K562 (cell line): Measurements from ENCODE around the gene FHIT. TPM values are rescaled to one million over a fixed set of nuclear protein-coding genes. Genes with fewer than 3 reads are reported as not detected.

Source experiments
- ATAC-seq: fragments of 200-7000 bp; cut with Tn5 transposase; 3 replicates; pipeline ENCODE4 v1.9.1; 2020; ENCODE audit warnings: moderate library complexity
- BruUV-seq: library from RNA; stranded (reverse); fragments of 400-500 nt; replicated peaks from 2 replicates; lab custom pipeline; 2021; lab: Mats Ljungman, UMichigan
- CTCF ChIA-PET: fragments of 300-600 bp; formaldehyde crosslinking; extraction: SDS; loops from one replicate; lab custom pipeline; 2021; ENCODE audit warnings: low intra/inter-chr PET ratio; lab: Yijun Ruan, JAX
- POLR2A ChIA-PET: fragments of 300-600, 350-650 bp; sonication (Branson Sonifier 250); formaldehyde crosslinking; extraction: SDS; loops from one replicate; lab custom pipeline; 2021; ENCODE audit warnings: antibody characterized with exemption, inconsistent platforms; lab: Yijun Ruan, JAX
- DNase-seq, 4 experiments: peaks; one replicate each; pipeline versions ENCODE4 v3.0.0 to v3.0.0-alpha.2; 2011 to 2018; ENCODE audit warnings: low spot score in 3 of 4, mixed read lengths in 3 of 4; ENCODE audit errors: extremely low read depth in 1 of 4
- FAIRE-seq: peaks from 2 replicates; lab custom pipeline; 2011; peaks lifted over from hg19 to GRCh38; lab: Jason Lieb, UNC
- H2AFZ ChIP-seq: 2 replicates; pipeline ENCODE4 v1.6.0; 2011; ENCODE audit warnings: low read depth, low read length, control low read depth, inconsistent platforms
- H3K27ac ChIP-seq: fragments of 200-600 bp; 3 replicates; pipeline ENCODE4 v1.8.0; 2011; ENCODE audit warnings: low read depth, mild to moderate bottlenecking, control low read depth, inconsistent platforms, low read length, moderate library complexity, mixed read lengths; ENCODE audit errors: extremely low read depth
- H3K27me3 ChIP-seq, 2 experiments: fragments of 300-600 bp in 1 of 2; 2 replicates in 1 of 2; 3 replicates in 1 of 2; pipeline versions ENCODE4 v1.6.0 to v1.8.0; 2011; ENCODE audit warnings: inconsistent platforms in 2 of 2, low read length in 2 of 2, mild to moderate bottlenecking in 1 of 2, mixed read lengths in 1 of 2, moderate library complexity in 1 of 2; ENCODE audit not compliant: control insufficient read depth in 2 of 2, insufficient read depth in 2 of 2
- H3K36me3 ChIP-seq: fragments of 300-600 bp; 3 replicates; pipeline ENCODE4 v1.8.0; 2011; ENCODE audit warnings: mild to moderate bottlenecking, low read length, inconsistent platforms; ENCODE audit not compliant: control insufficient read depth, insufficient read depth
- H3K4me1 ChIP-seq, 2 experiments: fragments of 200-600 bp in 1 of 2; replicated peaks in 1 of 2; 2 replicates in 1 of 2; 3 replicates in 1 of 2; pipeline versions ENCODE4 v1.5.1 to v1.8.0; 2011; ENCODE audit warnings: inconsistent platforms in 2 of 2, low read length in 2 of 2, mild to moderate bottlenecking in 1 of 2, mixed read lengths in 1 of 2, moderate library complexity in 1 of 2; ENCODE audit not compliant: control insufficient read depth in 2 of 2, insufficient read depth in 2 of 2
- H3K4me2 ChIP-seq: 2 replicates; pipeline ENCODE4 v1.6.1; 2011; ENCODE audit warnings: low read length, control low read depth, inconsistent platforms, mixed read lengths; ENCODE audit not compliant: insufficient read depth
- H3K4me3 ChIP-seq: fragments of 200-600 bp; sonication (generic), shearing (Covaris generic); 2 replicates; pipeline ENCODE4 v1.5.1; 2016; ENCODE audit warnings: control low read depth, inconsistent platforms
- H3K79me2 ChIP-seq: fragments of 200-600 bp; 3 replicates; pipeline ENCODE4 v1.8.0; 2011; ENCODE audit warnings: low read length, inconsistent platforms; ENCODE audit not compliant: control insufficient read depth, insufficient read depth
- H3K9ac ChIP-seq, 2 experiments: 2 replicates each; pipeline versions ENCODE4 v1.6.0 to v1.6.1; 2011; ENCODE audit warnings: low read depth in 2 of 2, low read length in 2 of 2, control low read depth in 1 of 2, inconsistent platforms in 1 of 2, mild to moderate bottlenecking in 1 of 2, mixed read lengths in 1 of 2; ENCODE audit not compliant: insufficient read depth in 1 of 2
- H3K9me1 ChIP-seq: one replicate; pipeline ENCODE4 v1.6.0; 2011; ENCODE audit warnings: inconsistent platforms, mild to moderate bottlenecking, low read length, moderate library complexity; ENCODE audit not compliant: control insufficient read depth, insufficient read depth
- H3K9me3 ChIP-seq: replicated peaks from 2 replicates; pipeline ENCODE4 v1.5.1; 2011; ENCODE audit warnings: low read depth, low read length, inconsistent platforms; ENCODE audit not compliant: control insufficient read depth, insufficient read depth
- H4K20me1 ChIP-seq: replicated peaks from 2 replicates; pipeline ENCODE4 v1.6.1; 2011; ENCODE audit warnings: low read length, inconsistent platforms, mixed read lengths; ENCODE audit not compliant: control insufficient read depth, insufficient read depth
- BACH1 ChIP-seq: fragments of 200-800 bp; sonication (Bioruptor generic); IDR thresholded peaks from 2 replicates; pipeline ENCODE4 v1.6.1; 2016; ENCODE audit warnings: missing genetic modification characterization, missing compliant biosample characterization
- CBFB ChIP-seq: sonication (generic); formaldehyde crosslinking; IDR thresholded peaks from 2 replicates; pipeline ENCODE4 v1.4.0; 2020; ENCODE audit warnings: mild to moderate bottlenecking, missing genetic modification reagents
- KLF13 ChIP-seq: fragments of 450-650 bp; IDR thresholded peaks from 2 replicates; pipeline ENCODE4 v1.6.1; 2016; ENCODE audit warnings: missing genetic modification characterization, low read depth, mild to moderate bottlenecking, missing compliant biosample characterization, moderate library complexity, borderline replicate concordance
- MEF2D ChIP-seq: conservative IDR thresholded peaks from 2 replicates; pipeline ENCODE4 v1.6.1; 2016; ENCODE audit warnings: low read depth, missing genetic modification characterization, missing compliant biosample characterization
- MTF1 ChIP-seq: fragments of 250-450 bp; sonication (Bioruptor Pico); IDR thresholded peaks from 2 replicates; pipeline ENCODE4 v1.9.0; 2021; ENCODE audit warnings: moderate library complexity, mild to moderate bottlenecking, inconsistent platforms, borderline replicate concordance
- RREB1 ChIP-seq: fragments of 250-450 bp; sonication (Bioruptor Pico); IDR thresholded peaks from 2 replicates; pipeline ENCODE4 v1.4.0; 2020
- SMARCB1 ChIP-seq: IDR thresholded peaks from 2 replicates; pipeline ENCODE4 v1.6.1; 2011; ENCODE audit warnings: improper control_type of control experiment, low read depth; ENCODE audit not compliant: insufficient read length
- SRSF3 ChIP-seq: fragments of 200-400 bp; formaldehyde crosslinking; IDR thresholded peaks from 2 replicates; pipeline ENCODE4 v1.6.1; 2016; ENCODE audit warnings: mild to moderate bottlenecking, low read length, moderate library complexity; ENCODE audit not compliant: insufficient read depth
- SUPT5H ChIP-seq: fragments of 450-650 bp; IDR thresholded peaks from 2 replicates; pipeline ENCODE4 v1.6.1; 2016
- TAL1 ChIP-seq: fragments of 450-650 bp; IDR thresholded peaks from 2 replicates; pipeline ENCODE4 v1.6.1; 2016; ENCODE audit warnings: mild to moderate bottlenecking
- WHSC1 ChIP-seq: IDR thresholded peaks from one replicate; pipeline ENCODE4 v1.6.1; 2012; ENCODE audit warnings: low read length, control low read depth, inconsistent platforms
- ZNF133 ChIP-seq: fragments of 250-450 bp; sonication (Bioruptor Pico); IDR thresholded peaks from 2 replicates; pipeline ENCODE4 v1.4.0; 2020; ENCODE audit warnings: mild to moderate bottlenecking
- ZNF282 ChIP-seq: sonication (generic); formaldehyde crosslinking; IDR thresholded peaks from 2 replicates; pipeline ENCODE4 v1.8.1; 2023; ENCODE audit warnings: missing genetic modification reagents
- WGBS: fragments of 100-300 bp; shearing (Covaris generic); methylation state at CpG from one replicate; pipeline ENCODE4 v1.1.6; 2016; ENCODE audit warnings: low coverage, mixed read lengths; ENCODE audit not compliant: insufficient coverage; ENCODE audit errors: missing lambda C conversion rate; 5-methylcytosine and 5-hydroxymethylcytosine counted together
- in situ Hi-C: fragments of 300-500 bp; cut with MboI; formaldehyde crosslinking; loops from 4 replicates; pipeline ENCODE4 v1.15.0; 2018; ENCODE audit warnings: inconsistent platforms, mixed read lengths
- intact Hi-C: fragments of 100-400 bp; cut with micrococcal nuclease; formaldehyde crosslinking; loops from 2 replicates; pipeline ENCODE4 v1.14.2; 2022
- polyA plus RNA-seq, 8 experiments: library from polyadenylated mRNA; depleted of rRNA in 4 of 8; stranded (reverse) in 5 of 8; unstranded in 3 of 8; fragments of >200 nt; fragmentation: Nextera tagmentation in 2 of 8; fragmentation: Illumina TruSeq in 1 of 8; extraction: Ambion mirVana in 2 of 8; extraction: Trizol in 1 of 8; gene quantifications; 2 replicates each; pipeline versions ENCODE4 v1.2.1 to v1.2.3, GENCODE V29; 2011 to 2014; ENCODE audit warnings: inconsistent platforms in 1 of 8, missing spikeins in 1 of 8
- total RNA-seq, 7 experiments: library from RNA; depleted of rRNA in 6 of 7; stranded (reverse); fragments of >200 nt in 6 of 7; fragmentation: Illumina TruSeq in 2 of 7; extraction: Trizol in 2 of 7; gene quantifications; 2 replicates each; pipeline versions ENCODE4 v1.2.1 to v1.2.3, GENCODE V29; 2011 to 2021; ENCODE audit warnings: low replicate concordance in 1 of 7
- TF ChIP-seq, protein P1 (sequence below), 2 experiments: fragments of 450-650 bp in 1 of 2; sonication (generic) in 1 of 2; formaldehyde crosslinking; conservative IDR thresholded peaks; 2 replicates each; pipeline versions ENCODE4 v1.4.0 to v1.8.1; 2020 to 2022; ENCODE audit warnings: mild to moderate bottlenecking in 1 of 2, missing genetic modification reagents in 1 of 2
- TF ChIP-seq, protein P2 (sequence below): fragments of 450-650 bp; formaldehyde crosslinking; IDR thresholded peaks from 2 replicates; pipeline ENCODE4 v1.4.0; 2020; ENCODE audit warnings: mild to moderate bottlenecking, mixed read lengths

FHIT gene
- total and polyA plus RNA-seq, 9 of the 15 experiments (the other 6 are each of a cell fraction or from before 2014, with no cell fraction given), result 1.7 to 9.1 (median 4.3) TPM

GRCh38 chr3:60512506-60512905 lies 738.7 kb downstream of the FHIT start (continued):
- no peak for TF ChIP-seq RREB1 (CRISPR knock-in tag)
- no peak for TF ChIP-seq BACH1 (tag)
- TF ChIP-seq ZNF282, result no peak
- no peak for TF ChIP-seq MTF1 (CRISPR knock-in tag)

DNA sequence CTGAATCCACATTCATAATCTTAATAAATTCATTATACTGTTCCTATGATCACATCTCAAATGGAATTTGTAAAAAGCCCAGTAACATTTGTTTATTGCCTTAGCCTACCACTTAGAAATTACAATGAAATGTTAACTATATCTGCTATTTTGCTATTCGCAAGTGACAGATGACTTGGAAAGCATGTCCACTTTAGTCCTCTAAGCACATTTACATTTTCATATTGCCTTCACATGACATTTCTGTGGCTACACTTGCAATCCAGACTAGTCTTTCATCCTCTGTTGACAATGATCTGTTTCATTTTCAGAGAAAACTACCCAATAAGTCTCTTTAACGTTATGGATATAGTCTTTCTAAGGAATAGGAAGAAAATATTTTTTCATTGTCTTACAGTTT lies 741.8 kb downstream of the FHIT start:
- Histone ChIP-seq H3K4me1 (no peaks in the 10 kb centered on the region), H3K27me3 (no peaks in the 10 kb centered on the region), H3K4me2 (no peak overlapping the region), H4K20me1 (no peaks in the 10 kb centered on the region), H3K36me3 (no peaks in the 10 kb centered on the region), H3K27ac (no peak overlapping the region), H3K9me3 (no peaks in the 10 kb centered on the region), H3K79me2 (no peaks in the 10 kb centered on the region), H3K9me1 (no peaks in the 10 kb centered on the region), H3K9ac (no peak overlapping the region), H3K4me3 (no peak overlapping the region), H2AFZ (no peak overlapping the region)
- no TSS peak for BruUV-seq
- ChIA-PET CTCF (no interaction called here), POLR2A (no interaction called here)
- 29% methylated on average over 2 of the region's 2 CpGs for WGBS
- ATAC-seq, result no peak
- in situ Hi-C loops (loop anchor here (5.0 kb wide), 1 partner anchor 43 kb away; no protein-coding TSS in a partner anchor), intact Hi-C loops (no loop called here)
- DNase-seq, result no peak
- FAIRE-seq, result no peak
- no peak for TF ChIP-seq KLF13 (tag)
- TF ChIP-seq, protein P1, sequence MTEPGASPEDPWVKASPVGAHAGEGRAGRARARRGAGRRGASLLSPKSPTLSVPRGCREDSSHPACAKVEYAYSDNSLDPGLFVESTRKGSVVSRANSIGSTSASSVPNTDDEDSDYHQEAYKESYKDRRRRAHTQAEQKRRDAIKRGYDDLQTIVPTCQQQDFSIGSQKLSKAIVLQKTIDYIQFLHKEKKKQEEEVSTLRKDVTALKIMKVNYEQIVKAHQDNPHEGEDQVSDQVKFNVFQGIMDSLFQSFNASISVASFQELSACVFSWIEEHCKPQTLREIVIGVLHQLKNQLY (CRISPR knock-in tag; conservative IDR thresholded peaks at IDR 0.05), result no peak
- TF ChIP-seq SRSF3, result no peak
- no peak for TF ChIP-seq ZNF133
- TF ChIP-seq TAL1, result no peak
- no peak for TF ChIP-seq MEF2D (tag)
- no peak for TF ChIP-seq WHSC1
- TF ChIP-seq CBFB, result no peak
- TF ChIP-seq, protein P2, sequence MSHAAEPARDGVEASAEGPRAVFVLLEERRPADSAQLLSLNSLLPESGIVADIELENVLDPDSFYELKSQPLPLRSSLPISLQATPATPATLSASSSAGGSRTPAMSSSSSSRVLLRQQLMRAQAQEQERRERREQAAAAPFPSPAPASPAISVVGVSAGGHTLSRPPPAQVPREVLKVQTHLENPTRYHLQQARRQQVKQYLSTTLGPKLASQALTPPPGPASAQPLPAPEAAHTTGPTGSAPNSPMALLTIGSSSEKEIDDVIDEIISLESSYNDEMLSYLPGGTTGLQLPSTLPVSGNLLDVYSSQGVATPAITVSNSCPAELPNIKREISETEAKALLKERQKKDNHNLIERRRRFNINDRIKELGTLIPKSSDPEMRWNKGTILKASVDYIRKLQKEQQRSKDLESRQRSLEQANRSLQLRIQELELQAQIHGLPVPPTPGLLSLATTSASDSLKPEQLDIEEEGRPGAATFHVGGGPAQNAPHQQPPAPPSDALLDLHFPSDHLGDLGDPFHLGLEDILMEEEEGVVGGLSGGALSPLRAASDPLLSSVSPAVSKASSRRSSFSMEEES (CRISPR knock-in tag), result no peak
- no peak for TF ChIP-seq SMARCB1
- TF ChIP-seq SUPT5H, result no peak
